Chondrocyte (in vitro differentiated cells): ENCODE data around the gene SLC9A3. TPM values are rescaled to one million over a fixed set of nuclear protein-coding genes. Genes with fewer than 3 reads are reported as not detected.
A peak's percentile ranks its signal among the peaks of the same experiment; 100 is the strongest.

Experiments
- DNase-seq: peaks from one replicate; pipeline ENCODE4 v3.0.0; 2021; ENCODE audit warnings: mixed read lengths, low spot score
- H3K27ac Mint-ChIP-seq: one replicate; pipeline ENCODE4 v1.8.0; 2021; ENCODE audit warnings: mild to moderate bottlenecking, moderate library complexity, mixed read lengths; ENCODE audit not compliant: unreplicated experiment
- H3K27me3 Mint-ChIP-seq: 2 replicates; pipeline ENCODE4 v1.8.0; 2021; ENCODE audit warnings: low read depth, mixed read lengths
- H3K36me3 Mint-ChIP-seq: 2 replicates; pipeline ENCODE4 v1.8.0; 2021; ENCODE audit warnings: low read depth, mixed read lengths
- H3K4me1 Mint-ChIP-seq: 2 replicates; pipeline ENCODE4 v1.8.0; 2021; ENCODE audit warnings: low read depth, mild to moderate bottlenecking, mixed read lengths
- H3K4me3 Mint-ChIP-seq: one replicate; pipeline ENCODE4 v1.8.0; 2021; ENCODE audit warnings: mild to moderate bottlenecking, moderate library complexity, mixed read lengths; ENCODE audit not compliant: unreplicated experiment
- H3K9me3 Mint-ChIP-seq: 2 replicates; pipeline ENCODE4 v1.8.0; 2021; ENCODE audit warnings: low read depth, mixed read lengths
- total RNA-seq: library from RNA; stranded (reverse); gene quantifications from 3 replicates; pipeline ENCODE4 v1.2.1, GENCODE V29; 2021
- TF ChIP-seq, protein P1 (sequence below): fragments of 200-600 bp; sonication (generic); IDR thresholded peaks from 2 replicates; pipeline ENCODE4 v1.5.0; 2021; ENCODE audit warnings: antibody characterized with exemption, mild to moderate bottlenecking, moderate library complexity

The SLC9A3 gene
- total RNA-seq, 1 donor from 2014 or later = 0.95 TPM

DNA sequence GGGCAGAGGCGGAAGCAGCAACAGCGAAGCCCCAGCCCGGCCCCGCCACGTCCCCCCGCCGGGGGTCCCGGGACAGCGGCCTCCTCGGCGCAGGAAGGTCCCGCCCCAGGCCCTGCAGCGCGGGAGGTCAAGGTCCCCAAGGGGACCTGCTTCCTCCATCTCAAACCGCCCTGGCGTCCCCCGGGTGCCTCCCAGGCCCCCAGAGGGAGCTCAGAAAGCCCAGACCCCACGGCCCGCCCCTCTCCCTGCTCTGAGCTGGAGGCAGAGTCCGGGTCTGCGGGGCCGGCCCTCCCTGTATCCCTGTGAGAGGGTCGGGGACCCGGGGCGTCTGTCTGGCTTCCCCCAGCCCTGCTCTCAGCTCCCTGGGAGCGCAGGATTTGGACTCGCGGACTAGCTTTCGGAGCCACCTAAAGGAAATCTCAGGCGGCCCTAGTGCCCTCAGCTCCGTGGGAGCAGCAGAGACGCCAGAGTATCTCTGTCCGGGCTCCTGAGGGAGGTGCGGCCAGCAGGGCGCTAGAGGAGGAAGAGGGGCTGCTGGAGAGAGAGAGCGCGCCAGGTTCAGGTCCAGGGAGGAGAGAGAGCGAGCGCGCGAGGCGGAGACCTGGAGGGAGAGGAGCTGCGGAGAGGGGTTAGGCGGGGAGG is 50.6 kb downstream of the SLC9A3 start:
- Mint-ChIP-seq H3K27me3 (no peaks in the 10 kb centered on the region), H3K9me3 (no peaks in the 10 kb centered on the region), H3K36me3 (no peaks in the 10 kb centered on the region), H3K4me3 (peak overlapping the region; percentile 84), H3K4me1 (peaks cover 14% of the 10 kb centered on the region), H3K27ac (peak overlapping the region; percentile 41)
- peak; percentile 90 for DNase-seq
- TF ChIP-seq, protein P1, sequence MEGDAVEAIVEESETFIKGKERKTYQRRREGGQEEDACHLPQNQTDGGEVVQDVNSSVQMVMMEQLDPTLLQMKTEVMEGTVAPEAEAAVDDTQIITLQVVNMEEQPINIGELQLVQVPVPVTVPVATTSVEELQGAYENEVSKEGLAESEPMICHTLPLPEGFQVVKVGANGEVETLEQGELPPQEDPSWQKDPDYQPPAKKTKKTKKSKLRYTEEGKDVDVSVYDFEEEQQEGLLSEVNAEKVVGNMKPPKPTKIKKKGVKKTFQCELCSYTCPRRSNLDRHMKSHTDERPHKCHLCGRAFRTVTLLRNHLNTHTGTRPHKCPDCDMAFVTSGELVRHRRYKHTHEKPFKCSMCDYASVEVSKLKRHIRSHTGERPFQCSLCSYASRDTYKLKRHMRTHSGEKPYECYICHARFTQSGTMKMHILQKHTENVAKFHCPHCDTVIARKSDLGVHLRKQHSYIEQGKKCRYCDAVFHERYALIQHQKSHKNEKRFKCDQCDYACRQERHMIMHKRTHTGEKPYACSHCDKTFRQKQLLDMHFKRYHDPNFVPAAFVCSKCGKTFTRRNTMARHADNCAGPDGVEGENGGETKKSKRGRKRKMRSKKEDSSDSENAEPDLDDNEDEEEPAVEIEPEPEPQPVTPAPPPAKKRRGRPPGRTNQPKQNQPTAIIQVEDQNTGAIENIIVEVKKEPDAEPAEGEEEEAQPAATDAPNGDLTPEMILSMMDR = no peak

GRCh38 chr5:472656-473550 is 51.3 kb downstream of the SLC9A3 start:
- H3K27ac Mint-ChIP-seq = peak overlapping the region; percentile 61
- H3K4me1 Mint-ChIP-seq = peaks cover 14% of the 10 kb centered on the region
- TF ChIP-seq, protein P1 = no peak
- no peaks in the 10 kb centered on the region for H3K27me3 Mint-ChIP-seq
- H3K9me3 Mint-ChIP-seq = no peaks in the 10 kb centered on the region
- peak overlapping the region; percentile 84 for H3K4me3 Mint-ChIP-seq
- no peaks in the 10 kb centered on the region for H3K36me3 Mint-ChIP-seq
- DNase-seq = peak; percentile 91

DNA sequence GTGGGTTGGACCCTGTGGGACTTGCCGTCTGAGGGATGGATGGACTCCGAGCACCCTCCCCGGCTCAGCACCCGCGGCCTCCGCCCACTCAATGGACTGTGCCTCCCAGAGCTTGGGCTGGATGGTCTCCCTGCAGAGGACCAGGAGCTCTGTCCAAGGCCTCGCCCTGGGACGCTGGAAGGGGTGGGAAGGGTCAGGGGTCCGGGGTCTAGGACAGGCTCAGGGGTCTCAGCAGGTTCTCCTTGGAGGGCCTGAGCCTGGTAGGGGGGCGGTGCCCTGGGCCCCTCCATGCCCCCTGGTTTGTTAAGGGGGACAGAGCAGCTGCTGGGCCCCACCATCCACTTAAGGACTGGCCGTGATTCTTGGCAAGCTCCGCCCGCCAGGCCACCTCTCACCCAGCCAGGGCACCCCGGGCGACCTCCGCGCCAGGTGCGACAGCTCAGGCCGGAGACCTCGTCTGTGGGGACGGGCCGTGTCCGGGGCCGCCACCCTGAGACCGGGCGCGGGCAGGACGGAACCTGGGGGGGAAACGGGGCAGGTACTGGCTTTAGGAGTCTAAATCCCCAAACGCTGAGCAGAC is 52.1 kb downstream of the SLC9A3 start:
- Mint-ChIP-seq H3K4me3 (peak overlapping the region; percentile 72), H3K9me3 (no peaks in the 10 kb centered on the region), H3K27ac (peak overlapping the region; percentile 41), H3K27me3 (no peaks in the 10 kb centered on the region), H3K4me1 (peaks cover 14% of the 10 kb centered on the region), H3K36me3 (no peaks in the 10 kb centered on the region)
- DNase-seq = peak; percentile 91
- TF ChIP-seq, protein P1 = no peak

DNA sequence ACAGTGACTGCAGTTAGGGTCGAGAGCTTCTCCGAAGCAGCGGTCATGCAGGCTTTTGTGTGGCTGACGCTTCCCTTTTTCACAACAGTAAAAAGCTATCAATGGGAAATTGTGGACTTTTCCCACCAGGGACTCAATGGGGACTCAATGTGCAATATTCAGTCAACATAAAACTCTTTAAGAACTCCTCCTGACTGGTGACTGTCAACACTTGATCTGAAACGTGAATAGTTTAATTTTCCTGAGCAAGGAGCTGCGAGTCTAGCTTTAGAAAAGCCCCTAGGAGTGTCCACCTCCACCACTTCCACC is 52.5 kb downstream of the SLC9A3 start:
- H3K27ac Mint-ChIP-seq = peak overlapping the region; percentile 41
- TF ChIP-seq, protein P1 = no peak
- DNase-seq = no peak
- H3K27me3 Mint-ChIP-seq = no peaks in the 10 kb centered on the region
- peak overlapping the region; percentile 72 for H3K4me3 Mint-ChIP-seq
- H3K4me1 Mint-ChIP-seq = peaks cover 14% of the 10 kb centered on the region
- no peaks in the 10 kb centered on the region for H3K36me3 Mint-ChIP-seq
- no peaks in the 10 kb centered on the region for H3K9me3 Mint-ChIP-seq
